KOPT-K1 (cell line): ENCODE measurements around the gene NR6A1.

Experiments used
- H3K27ac ChIP-seq: fragments of 200-600 bp; sonication (generic); 2 replicates; pipeline ENCODE4 v1.5.1; 2016; ENCODE audit warnings: antibody characterized with exemption, mild to moderate bottlenecking, low read depth, low read length; ENCODE audit not compliant: poor library complexity, severe bottlenecking
- H3K36me3 ChIP-seq: fragments of 200-600 bp; sonication (generic); 2 replicates; pipeline ENCODE4 v1.5.1; 2017; ENCODE audit warnings: antibody characterized with exemption, mild to moderate bottlenecking, low read length, moderate library complexity; ENCODE audit not compliant: insufficient read depth
- H3K9me3 ChIP-seq: fragments of 200-600 bp; sonication (generic); 2 replicates; pipeline ENCODE4 v1.5.1; 2017; ENCODE audit warnings: antibody characterized with exemption, low read length, mild to moderate bottlenecking; ENCODE audit not compliant: insufficient read depth, poor library complexity, severe bottlenecking

The NR6A1 gene

GRCh38 chr9:124717597-124717996 lies 53.5 kb downstream of the NR6A1 start:
- no peak overlapping the region for H3K27ac ChIP-seq
- no peaks in the 10 kb centered on the region for H3K36me3 ChIP-seq
- H3K9me3 ChIP-seq, result no peaks in the 10 kb centered on the region

- Histone ChIP-seq H3K27ac (no peak overlapping the region), H3K36me3 (no peaks in the 10 kb centered on the region), H3K9me3 (no peaks in the 10 kb centered on the region)
Measured at GRCh38 chr9:124716808-124717207, 54.3 kb downstream of the NR6A1 start.

DNA sequence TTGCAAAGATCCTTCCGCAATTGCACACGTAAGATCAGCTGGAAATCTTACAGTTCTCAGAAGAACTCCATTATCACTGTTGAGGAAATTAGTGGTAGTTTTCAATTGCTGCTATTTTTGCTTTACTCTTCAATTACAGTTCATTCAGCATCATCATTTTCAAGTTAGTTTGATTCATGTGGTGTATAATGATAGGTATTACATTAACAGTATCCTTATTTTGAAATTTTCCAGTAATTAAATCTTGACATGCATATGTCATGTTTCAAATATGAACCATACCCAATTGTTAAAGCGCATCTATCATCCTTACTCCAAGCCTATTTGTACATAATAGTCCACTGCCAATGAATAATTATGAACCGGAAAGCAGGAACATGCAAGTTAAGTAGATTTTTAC lies 60.3 kb downstream of the NR6A1 start:
- Histone ChIP-seq H3K9me3 (no peaks in the 10 kb centered on the region), H3K27ac (no peak overlapping the region), H3K36me3 (no peaks in the 10 kb centered on the region)

GRCh38 chr9:124709292-124709690 lies 61.8 kb downstream of the NR6A1 start:
- no peaks in the 10 kb centered on the region for H3K36me3 ChIP-seq
- no peak overlapping the region for H3K27ac ChIP-seq
- no peaks in the 10 kb centered on the region for H3K9me3 ChIP-seq

DNA sequence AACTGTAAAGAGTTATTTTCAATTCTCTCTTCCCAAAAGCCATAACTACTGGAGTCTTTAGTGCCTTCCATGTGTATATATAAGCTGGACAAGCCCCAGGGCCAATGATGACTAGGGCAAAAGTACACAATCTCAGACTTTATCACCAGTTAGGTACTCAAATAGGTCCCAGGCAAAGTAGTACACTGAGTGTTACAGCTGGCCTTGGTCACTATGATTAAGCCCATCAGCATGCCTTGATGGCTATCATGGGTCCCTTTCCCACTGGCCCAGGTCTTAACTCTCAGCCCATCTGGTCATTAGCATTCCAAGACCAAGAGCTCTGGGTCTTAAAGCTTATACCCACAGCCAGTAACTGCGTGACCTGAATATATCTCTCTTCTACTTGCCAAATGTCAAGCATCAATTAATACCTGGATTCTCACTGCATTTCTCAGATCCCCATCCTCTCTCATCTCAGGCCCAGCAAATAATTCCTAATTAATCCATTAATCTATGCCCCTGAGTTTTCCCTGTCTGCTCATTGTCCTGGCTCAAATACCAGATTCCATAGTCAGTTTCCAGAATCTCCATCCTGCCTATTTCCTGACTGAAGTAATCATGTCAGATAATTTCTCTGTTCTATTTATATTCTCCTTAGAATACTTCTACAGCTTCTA lies 62.3 kb downstream of the NR6A1 start:
- no peak overlapping the region for H3K27ac ChIP-seq
- no peaks in the 10 kb centered on the region for H3K36me3 ChIP-seq

DNA sequence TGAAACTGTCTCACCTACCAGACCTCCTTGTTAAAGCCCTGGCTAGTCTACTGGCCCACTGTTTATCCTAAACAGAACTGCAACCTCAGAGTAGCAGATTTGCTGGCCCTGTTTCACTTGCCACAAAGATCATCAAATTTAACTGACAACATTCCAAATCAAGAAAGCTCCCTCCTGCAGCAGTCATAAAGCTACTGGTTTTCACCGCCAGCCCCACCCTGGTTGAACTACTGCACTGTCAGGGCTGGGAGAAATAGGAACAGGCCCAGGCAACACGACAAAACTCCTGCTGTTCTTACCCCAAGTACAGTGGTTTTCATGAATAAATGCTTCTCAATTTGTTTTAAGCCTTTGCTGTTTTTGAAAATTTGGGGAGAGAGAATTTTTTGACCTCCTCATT lies 63.0 kb downstream of the NR6A1 start:
- Histone ChIP-seq H3K27ac (no peak overlapping the region), H3K9me3 (no peaks in the 10 kb centered on the region), H3K36me3 (no peaks in the 10 kb centered on the region)

More for the DNA sequence above, 62.3 kb downstream of the NR6A1 start:
- no peaks in the 10 kb centered on the region for H3K9me3 ChIP-seq

GRCh38 chr9:124707666-124708065 lies 63.4 kb downstream of the NR6A1 start:
- H3K36me3 ChIP-seq, result no peaks in the 10 kb centered on the region
- H3K27ac ChIP-seq, result no peak overlapping the region
- no peaks in the 10 kb centered on the region for H3K9me3 ChIP-seq

DNA sequence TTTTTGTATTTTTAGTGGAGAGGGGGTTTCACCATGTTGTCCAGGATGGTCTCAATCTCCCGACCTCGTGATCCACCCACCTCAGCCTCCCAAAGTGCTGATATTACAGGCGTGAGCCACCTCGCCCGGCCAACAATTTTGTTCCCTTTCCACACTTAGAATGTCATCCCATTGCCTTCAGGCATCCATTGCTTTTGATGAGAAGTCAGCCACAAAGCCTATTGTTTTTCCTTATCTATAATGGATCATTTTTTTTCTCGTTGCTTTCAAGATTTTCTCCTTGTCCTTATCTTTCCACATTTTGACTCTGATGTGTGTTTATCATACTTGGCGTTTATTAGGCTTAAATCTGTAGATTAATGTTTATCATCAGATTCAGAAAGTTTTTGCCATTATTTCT lies 64.4 kb downstream of the NR6A1 start:
- Histone ChIP-seq H3K9me3 (no peaks in the 10 kb centered on the region), H3K36me3 (no peaks in the 10 kb centered on the region), H3K27ac (no peak overlapping the region)

DNA sequence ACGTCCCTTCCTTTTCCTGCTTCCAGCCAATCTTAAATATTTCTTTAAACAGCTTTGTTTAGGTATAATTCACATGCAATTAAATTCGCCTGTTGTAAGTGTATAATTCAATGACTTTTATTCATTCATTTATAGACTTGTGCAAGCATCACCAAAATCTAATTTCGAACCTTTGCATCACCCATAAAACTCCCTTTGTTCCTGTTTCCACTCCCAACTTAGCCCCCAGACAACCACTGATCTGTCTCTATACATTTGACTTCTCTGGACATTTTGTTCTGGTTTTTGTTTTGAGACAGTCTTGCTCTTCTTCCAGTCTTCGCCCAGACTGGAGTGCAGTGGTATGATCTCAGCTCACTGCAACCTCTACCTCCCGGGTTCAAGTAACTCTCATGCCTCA lies 71.5 kb downstream of the NR6A1 start:
- H3K36me3 ChIP-seq, result peaks cover 7% of the 10 kb centered on the region; the same call in 1 of the 2 replicates
- H3K9me3 ChIP-seq, result no peaks in the 10 kb centered on the region
- no peak overlapping the region for H3K27ac ChIP-seq

GRCh38 chr9:124698265-124698664 lies 72.8 kb downstream of the NR6A1 start:
- Histone ChIP-seq H3K27ac (no peak overlapping the region), H3K9me3 (no peaks in the 10 kb centered on the region), H3K36me3 (peaks cover 7% of the 10 kb centered on the region; the same call in 1 of the 2 replicates)

GRCh38 chr9:124697326-124698200 lies 73.5 kb downstream of the NR6A1 start:
- Histone ChIP-seq H3K27ac (no peak overlapping the region), H3K9me3 (no peaks in the 10 kb centered on the region), H3K36me3 (peaks cover 7% of the 10 kb centered on the region; the same call in 1 of the 2 replicates)

DNA sequence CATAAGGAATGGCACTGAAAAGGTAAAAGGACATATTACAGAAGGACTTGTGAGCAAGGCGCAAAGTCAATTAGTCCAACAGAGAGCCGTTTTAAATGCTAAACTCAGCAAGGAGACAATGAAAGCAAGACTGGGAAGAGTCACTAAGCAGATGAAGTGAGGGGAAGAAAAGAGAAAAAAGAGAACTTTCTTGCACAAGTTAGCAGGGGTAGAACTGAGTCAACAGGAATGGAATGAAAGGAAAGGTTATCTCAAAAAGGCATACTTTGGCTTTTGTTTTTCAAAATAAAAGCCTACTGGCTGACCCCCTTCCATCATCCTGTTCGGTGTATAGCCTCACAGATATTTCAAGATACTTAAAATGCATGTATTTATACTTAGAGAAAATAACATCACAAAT lies 75.0 kb downstream of the NR6A1 start:
- peaks cover 7% of the 10 kb centered on the region; the same call in 1 of the 2 replicates for H3K36me3 ChIP-seq
- no peaks in the 10 kb centered on the region for H3K9me3 ChIP-seq
- no peak overlapping the region for H3K27ac ChIP-seq

- no peaks in the 10 kb centered on the region for H3K9me3 ChIP-seq
- H3K27ac ChIP-seq, result no peak overlapping the region
- peaks cover 7% of the 10 kb centered on the region; the same call in 1 of the 2 replicates for H3K36me3 ChIP-seq
Measured at GRCh38 chr9:124695280-124695890, 75.7 kb downstream of the NR6A1 start.

DNA sequence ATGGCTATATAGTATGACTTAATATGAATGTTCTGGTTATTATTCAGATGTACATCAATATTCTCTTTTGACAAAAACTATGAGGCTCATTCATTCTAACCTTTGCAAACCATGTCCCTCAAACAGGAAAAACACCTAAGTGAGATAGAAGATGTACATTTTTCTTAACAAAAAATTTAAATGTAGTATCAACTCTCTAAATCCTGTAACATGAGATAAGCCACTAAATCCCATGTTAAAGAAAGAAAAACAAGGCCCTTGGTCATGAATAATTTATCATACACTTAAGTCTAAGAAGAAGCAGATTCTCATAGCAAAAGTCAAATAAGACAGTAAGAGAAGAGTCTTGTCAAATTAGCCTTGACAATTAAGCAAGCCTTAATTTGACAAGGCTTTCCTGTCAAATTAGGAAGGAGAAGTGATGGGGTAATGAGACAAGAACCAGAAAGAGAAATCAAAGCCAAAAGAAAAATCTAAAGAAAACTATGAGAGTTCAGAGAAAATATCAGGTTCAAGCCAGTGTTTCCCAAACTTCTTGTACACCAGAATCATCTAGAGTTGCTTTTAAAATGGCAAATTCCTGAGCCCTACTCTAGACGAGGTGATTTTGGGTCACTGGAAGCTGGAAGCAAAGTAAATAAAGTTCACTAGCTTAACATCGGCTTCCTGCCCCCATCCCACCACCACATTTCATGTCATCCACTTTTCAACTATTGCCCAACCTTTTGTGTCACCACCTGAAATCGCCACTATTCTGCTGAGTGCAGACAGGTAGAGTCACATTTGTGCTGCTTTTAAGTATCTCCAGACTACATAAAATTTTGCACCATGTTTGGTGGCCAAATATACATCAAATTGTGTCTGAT lies 76.5 kb downstream of the NR6A1 start:
- no peaks in the 10 kb centered on the region for H3K9me3 ChIP-seq
- no peak overlapping the region for H3K27ac ChIP-seq
- H3K36me3 ChIP-seq, result peaks cover 7% of the 10 kb centered on the region; the same call in 1 of the 2 replicates
